H1 (cell line): ENCODE results near the gene HSPB1. TPM values are rescaled to one million over a fixed set of nuclear protein-coding genes. Genes with fewer than 3 reads are reported as not detected.

Source experiments
- CTCF ChIA-PET: fragments of 300-600 bp; sonication (Branson Sonifier 250); formaldehyde crosslinking; loops from one replicate; lab custom pipeline; 2021; ENCODE audit not compliant: partially characterized antibody; lab: Charles Lee
- POLR2A ChIA-PET: fragments of 300-600 bp; sonication (Branson Sonifier 250); formaldehyde crosslinking; loops from one replicate; lab custom pipeline; 2021; ENCODE audit warnings: inconsistent platforms; ENCODE audit not compliant: partially characterized antibody; lab: Charles Lee
- DNase-seq, 2 experiments: peaks; one replicate each; pipeline versions ENCODE4 v3.0.0 to v3.0.0-alpha.2; 2010 to 2022; ENCODE audit warnings: low spot score in 2 of 2, low read depth in 1 of 2, mixed read lengths in 1 of 2
- FAIRE-seq: peaks from 2 replicates; lab custom pipeline; 2011; peaks lifted over from hg19 to GRCh38; lab: Jason Lieb, UNC
- H2AFZ ChIP-seq: 2 replicates; pipeline ENCODE4 v1.8.1; 2012; ENCODE audit warnings: low read length, inconsistent platforms
- H2AK5ac ChIP-seq: 2 replicates; pipeline ENCODE4 v1.6.1; 2013; ENCODE audit warnings: low read depth, low read length
- H2BK120ac ChIP-seq: replicated peaks from 2 replicates; pipeline ENCODE3; 2013; ENCODE audit warnings: low read depth, low read length, inconsistent platforms
- H2BK12ac ChIP-seq: 2 replicates; pipeline ENCODE4 v1.6.1; 2013; ENCODE audit warnings: low read depth, low read length
- H2BK15ac ChIP-seq: 2 replicates; pipeline ENCODE4 v1.6.1; 2013; ENCODE audit warnings: low read length
- H2BK20ac ChIP-seq: 2 replicates; pipeline ENCODE4 v1.6.1; 2013; ENCODE audit warnings: low read length
- H2BK5ac ChIP-seq: 2 replicates; pipeline ENCODE4 v1.6.1; 2013; ENCODE audit warnings: low read depth, low read length
- H3K14ac ChIP-seq: 2 replicates; pipeline ENCODE4 v1.6.1; 2013; ENCODE audit warnings: inconsistent platforms; ENCODE audit not compliant: insufficient read length
- H3K18ac ChIP-seq: 2 replicates; pipeline ENCODE4 v1.6.1; 2013; ENCODE audit warnings: low read length; ENCODE audit errors: extremely low read depth
- H3K23ac ChIP-seq: 2 replicates; pipeline ENCODE4 v1.6.1; 2013; ENCODE audit warnings: inconsistent platforms; ENCODE audit not compliant: insufficient read length
- H3K23me2 ChIP-seq: 2 replicates; pipeline ENCODE4 v1.6.1; 2013; ENCODE audit warnings: low read depth, low read length
- H3K27ac ChIP-seq: 2 replicates; pipeline ENCODE4 v1.6.1; 2011; ENCODE audit warnings: low read depth, low read length, inconsistent platforms
- H3K27me3 ChIP-seq, 4 experiments: replicated peaks in 1 of 4; 1 replicate in 1 of 4; 2 replicates in 3 of 4; pipeline versions ENCODE4 v1.6.1 to v1.8.1; 2011 to 2013; ENCODE audit warnings: low read length in 3 of 4, mild to moderate bottlenecking in 3 of 4, inconsistent platforms in 2 of 4, mixed read lengths in 2 of 4, moderate library complexity in 1 of 4; ENCODE audit not compliant: control insufficient read depth in 3 of 4, insufficient read depth in 3 of 4; ENCODE audit errors: extremely low read depth in 1 of 4
- H3K36me3 ChIP-seq, 4 experiments: 2 replicates each; pipeline versions ENCODE4 v1.6.1 to v1.8.1; 2011 to 2013; ENCODE audit warnings: mild to moderate bottlenecking in 4 of 4, low read length in 3 of 4, moderate library complexity in 2 of 4, control low read depth in 1 of 4, inconsistent platforms in 1 of 4; ENCODE audit not compliant: insufficient read depth in 4 of 4, control insufficient read depth in 2 of 4
- H3K4ac ChIP-seq: replicated peaks from 2 replicates; pipeline ENCODE3; 2013; ENCODE audit warnings: low read length, low read depth, mixed read lengths, inconsistent platforms; ENCODE audit not compliant: insufficient read length
- H3K4me1 ChIP-seq, 4 experiments: replicated peaks in 1 of 4; 1 replicate in 1 of 4; 2 replicates in 3 of 4; pipeline versions ENCODE4 v1.6.1 to v1.8.1; 2011 to 2013; ENCODE audit warnings: low read length in 3 of 4, inconsistent platforms in 2 of 4, mixed read lengths in 1 of 4; ENCODE audit not compliant: insufficient read depth in 4 of 4, control insufficient read depth in 3 of 4
- H3K4me2 ChIP-seq, 2 experiments: 2 replicates each; pipeline versions ENCODE4 v1.6.1 to v1.8.1; 2011 to 2013; ENCODE audit warnings: low read depth in 2 of 2, low read length in 2 of 2, control low read depth in 1 of 2, inconsistent platforms in 1 of 2, mild to moderate bottlenecking in 1 of 2; ENCODE audit not compliant: insufficient read depth in 1 of 2
- H3K4me3 ChIP-seq, 4 experiments: fragments of 200-600, 300-600 bp in 1 of 4; sonication (generic), shearing (Covaris generic), sonication (Bioruptor Twin) in 1 of 4; 2 replicates each; pipeline versions ENCODE4 v1.5.1 to v1.8.1; 2011 to 2016; ENCODE audit warnings: low read length in 4 of 4, low read depth in 3 of 4, control low read depth in 2 of 4, inconsistent platforms in 2 of 4, mild to moderate bottlenecking in 2 of 4, mixed read lengths in 1 of 4, moderate library complexity in 1 of 4; ENCODE audit not compliant: insufficient read depth in 2 of 4; ENCODE audit errors: extremely low read depth in 1 of 4
- H3K56ac ChIP-seq: replicated peaks from 2 replicates; pipeline ENCODE3; 2013; ENCODE audit warnings: low read depth, mild to moderate bottlenecking, mixed read lengths, low read length, inconsistent platforms; ENCODE audit not compliant: insufficient read length
- H3K79me1 ChIP-seq: 2 replicates; pipeline ENCODE4 v1.6.1; 2013; ENCODE audit warnings: low read depth, low read length, control low read depth
- H3K79me2 ChIP-seq, 2 experiments: 2 replicates each; pipeline versions ENCODE4 v1.6.1 to v1.8.1; 2012 to 2013; ENCODE audit warnings: low read length in 2 of 2, mild to moderate bottlenecking in 2 of 2, inconsistent platforms in 1 of 2; ENCODE audit not compliant: insufficient read depth in 2 of 2, control insufficient read depth in 1 of 2
- H3K9ac ChIP-seq, 4 experiments: replicated peaks in 1 of 4; 1 replicate in 1 of 4; 2 replicates in 3 of 4; pipeline versions ENCODE4 v1.6.1 to v1.8.1; 2011 to 2013; ENCODE audit warnings: low read depth in 3 of 4, low read length in 3 of 4, control low read depth in 2 of 4, mild to moderate bottlenecking in 2 of 4, moderate library complexity in 2 of 4, inconsistent platforms in 1 of 4; ENCODE audit errors: extremely low read depth in 1 of 4
- H3K9me3 ChIP-seq, 2 experiments: 2 replicates each; pipeline versions ENCODE4 v1.6.1 to v1.8.1; 2012 to 2013; ENCODE audit warnings: mild to moderate bottlenecking in 2 of 2, moderate library complexity in 2 of 2, control low read depth in 1 of 2, inconsistent platforms in 1 of 2, low read depth in 1 of 2, low read length in 1 of 2, mixed read lengths in 1 of 2; ENCODE audit not compliant: insufficient read depth in 2 of 2
- H4K20me1 ChIP-seq, 2 experiments: replicated peaks in 1 of 2; 2 replicates each; pipeline versions ENCODE3 to v1.8.1; 2011 to 2013; ENCODE audit warnings: inconsistent platforms in 2 of 2, low read length in 2 of 2, mild to moderate bottlenecking in 1 of 2; ENCODE audit not compliant: insufficient read depth in 2 of 2, control insufficient read depth in 1 of 2
- H4K5ac ChIP-seq: 2 replicates; pipeline ENCODE4 v1.6.1; 2013; ENCODE audit warnings: low read length, low read depth, mixed read lengths, inconsistent platforms; ENCODE audit not compliant: insufficient read length
- H4K8ac ChIP-seq: 2 replicates; pipeline ENCODE4 v1.8.0; 2013; ENCODE audit warnings: mild to moderate bottlenecking, moderate library complexity, low read length, inconsistent platforms; ENCODE audit not compliant: insufficient read depth; ENCODE audit errors: extremely low read depth
- H4K91ac ChIP-seq: replicated peaks from 2 replicates; pipeline ENCODE3; 2013; ENCODE audit warnings: low read length, mixed read lengths, inconsistent platforms; ENCODE audit not compliant: insufficient read length
- BACH1 ChIP-seq: IDR thresholded peaks from 2 replicates; pipeline ENCODE4 v1.6.1; 2012; ENCODE audit warnings: low read length, improper control_type of control experiment
- CHD2 ChIP-seq: IDR thresholded peaks from 2 replicates; pipeline ENCODE4 v1.6.1; 2012; ENCODE audit warnings: low read length, improper control_type of control experiment
- CREB1 ChIP-seq: IDR thresholded peaks from 2 replicates; pipeline ENCODE4 v1.6.1; 2012; ENCODE audit warnings: inconsistent platforms
- NANOG ChIP-seq: IDR thresholded peaks from 2 replicates; pipeline ENCODE4 v1.6.1; 2011; ENCODE audit warnings: low read length, low read depth, mild to moderate bottlenecking, inconsistent platforms; ENCODE audit not compliant: insufficient read depth, poor library complexity, severe bottlenecking
- WGBS, 2 experiments: shearing (Covaris generic) in 1 of 2; methylation state at CpG; one replicate each; pipeline versions ENCODE4 v1.1.6 to v1.1.7; 2013 to 2015; ENCODE audit warnings: low lambda C conversion rate in 2 of 2, mixed read lengths in 2 of 2, inconsistent platforms in 1 of 2, low coverage in 1 of 2, missing lambda C conversion rate in 1 of 2; ENCODE audit not compliant: insufficient replicate concordance in 2 of 2, insufficient coverage in 1 of 2, insufficient read length in 1 of 2; ENCODE audit errors: extremely low coverage in 1 of 2, missing lambda C conversion rate in 1 of 2; 5-methylcytosine and 5-hydroxymethylcytosine counted together
- polyA plus RNA-seq, 7 experiments: library from polyadenylated mRNA; depleted of rRNA in 3 of 7; stranded (reverse) in 5 of 7; unstranded in 2 of 7; fragments of >200 nt in 5 of 7; fragments of 200-250 nt in 2 of 7; gene quantifications; 1 replicate in 5 of 7; 2 replicates in 1 of 7; 4 replicates in 1 of 7; pipeline versions ENCODE4 v1.2.1 to v1.2.3, GENCODE V29; 2011 to 2013; ENCODE audit warnings: missing spikeins in 2 of 7, mixed read lengths in 2 of 7
- total RNA-seq: library from RNA; stranded (reverse); fragmentation: NEBNext Ultra II Directional; extraction: Animal tissue kit (Norgen Biotek cat#: 25700); gene quantifications from 2 replicates; pipeline ENCODE4 v1.2.1, GENCODE V29; 2021

Gene HSPB1
- total and polyA plus RNA-seq, 2 of the 8 experiments (the other 6 are each of a cell fraction or from before 2014, with no cell fraction given): 165 to 254 TPM

- Histone ChIP-seq H4K5ac (peak overlapping the region; percentile 95), H3K23ac (no peak overlapping the region), H3K27me3 (no peaks in the 10 kb centered on the region), H2BK120ac (no peak overlapping the region), H3K79me1 (no peaks in the 10 kb centered on the region), H4K91ac (peak overlapping the region; percentile 49), H3K14ac (no peak overlapping the region), H3K23me2 (peaks cover 4% of the 10 kb centered on the region; the same call in 1 of the 2 replicates), H2AFZ (0 out of 2 replicates have a peak overlapping the region, but pooled peaks have one; percentile 6), H2BK5ac (peak overlapping the region; percentile 91), H3K4me3 (peak overlapping the region; percentile 53 to 81 (median 74)), H4K20me1 (peaks cover 1 to 3% of the 10 kb centered on the region in 2 experiments), H3K4ac (no peak overlapping the region), H3K79me2 (no peaks in the 10 kb centered on the region), H2AK5ac (no peak overlapping the region), H2BK12ac (no peak overlapping the region), H3K4me2 (peak overlapping the region; percentile 67 to 85), H3K4me1 (peaks cover 0 to 11% (median 7%) of the 10 kb centered on the region in 4 experiments; a peak in 6 of 7 replicates), H3K56ac (peak overlapping the region; percentile 85), H3K18ac (peak overlapping the region; percentile 33), H2BK15ac (0 out of 2 replicates have a peak overlapping the region, but pooled peaks have one; percentile 77), H3K36me3 (peaks cover 0 to 6% (median 0%) of the 10 kb centered on the region in 4 experiments; a peak in 1 of 8 replicates), H4K8ac (peak overlapping the region; percentile 97), H2BK20ac (no peak overlapping the region), H3K27ac (peak overlapping the region; percentile 81), H3K9me3 (no peaks in the 10 kb centered on the region), H3K9ac (peak overlapping the region; percentile 58 to 87 (median 78))
- ChIA-PET CTCF (interaction anchor here (0.6 to 20.9 kb wide), 11 partner anchors 11 to 295 kb away, joined by 3 to 426 read pairs (median 5); no protein-coding TSS in a partner anchor), POLR2A (interaction anchor here (0.7 to 4.7 kb wide), 35 partner anchors 9 to 399 kb away, joined by 3 to 31 read pairs (median 4); partner anchors contain the start of genes HSPB1, MDH2, STYXL1 and YWHAG)
- DNase-seq (no peak), FAIRE-seq (no peak)
- 11% methylated on average over 25 of the region's 25 CpGs; no CpG with 5 or more reads in 1 of the 2 experiments for WGBS, 2 experiments
- TF ChIP-seq CHD2 (no peak), NANOG (no peak), BACH1 (no peak), CREB1 (no peak)
Measured at GRCh38 chr7:76318488-76319353, 16.2 kb downstream of the HSPB1 start.
